GM19023 (cell line): ENCODE results near the gene SIDT1.
"Not testable (repeated sequence)": the region's sequence is repeated elsewhere in the genome, so short reads cannot be mapped to it uniquely, and the experiment has no call there.

Experiments
- ATAC-seq: cut with Tn5 transposase; IDR thresholded peaks from one replicate; pipeline ENCODE4 v1.9.1; 2021; ENCODE audit warnings: mild to moderate bottlenecking, moderate library complexity; ENCODE audit not compliant: unreplicated experiment

Gene SIDT1

DNA sequence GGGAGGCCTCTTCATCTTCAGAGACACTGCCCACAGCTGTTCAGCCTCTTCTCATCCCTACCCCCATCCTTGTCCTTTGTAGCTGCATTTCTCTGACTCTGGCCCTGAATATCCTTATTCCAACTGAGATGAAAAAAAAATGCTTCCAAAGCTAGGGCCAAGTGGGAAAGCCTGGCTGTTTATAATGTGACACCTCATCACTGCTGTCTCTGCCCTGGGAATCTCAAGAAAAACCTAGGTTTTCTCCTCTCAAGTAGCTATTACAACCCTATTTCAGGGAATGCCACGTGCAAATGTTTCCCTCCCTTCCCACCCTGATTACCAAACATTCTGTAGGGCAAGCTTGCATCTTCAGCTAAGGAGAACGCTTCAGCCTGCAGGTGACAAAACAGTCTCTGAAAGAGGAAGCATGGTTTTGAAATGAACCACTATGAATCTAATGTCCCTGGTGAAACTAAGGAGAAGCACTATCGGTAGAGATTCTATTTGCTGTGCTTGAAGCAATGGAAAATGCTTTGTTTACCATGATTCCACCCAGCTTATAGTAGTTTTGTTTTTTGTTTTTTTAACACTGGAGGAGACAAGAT, 98.7 kb downstream of the SIDT1 start:
- ATAC-seq, result no peak

DNA sequence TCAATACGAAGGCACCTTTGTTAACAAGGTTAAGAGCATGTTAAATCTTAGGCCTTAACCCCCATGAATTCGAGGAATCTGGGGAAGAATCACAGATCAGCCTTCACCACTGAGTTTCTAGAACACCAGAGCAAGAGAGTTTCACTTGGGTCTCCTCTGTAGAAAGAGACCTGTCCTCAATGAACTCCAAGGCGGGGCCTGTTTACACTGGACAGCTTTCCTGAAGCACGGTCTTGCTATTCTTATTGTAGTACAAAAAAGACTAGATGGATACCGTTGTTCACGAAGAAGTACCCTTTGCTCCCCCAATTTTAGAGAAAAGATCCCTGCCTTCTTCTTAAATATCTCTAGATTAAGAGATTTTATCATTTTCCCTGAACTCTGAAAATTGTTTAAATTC, 99.2 kb downstream of the SIDT1 start:
- ATAC-seq, result no peak

DNA sequence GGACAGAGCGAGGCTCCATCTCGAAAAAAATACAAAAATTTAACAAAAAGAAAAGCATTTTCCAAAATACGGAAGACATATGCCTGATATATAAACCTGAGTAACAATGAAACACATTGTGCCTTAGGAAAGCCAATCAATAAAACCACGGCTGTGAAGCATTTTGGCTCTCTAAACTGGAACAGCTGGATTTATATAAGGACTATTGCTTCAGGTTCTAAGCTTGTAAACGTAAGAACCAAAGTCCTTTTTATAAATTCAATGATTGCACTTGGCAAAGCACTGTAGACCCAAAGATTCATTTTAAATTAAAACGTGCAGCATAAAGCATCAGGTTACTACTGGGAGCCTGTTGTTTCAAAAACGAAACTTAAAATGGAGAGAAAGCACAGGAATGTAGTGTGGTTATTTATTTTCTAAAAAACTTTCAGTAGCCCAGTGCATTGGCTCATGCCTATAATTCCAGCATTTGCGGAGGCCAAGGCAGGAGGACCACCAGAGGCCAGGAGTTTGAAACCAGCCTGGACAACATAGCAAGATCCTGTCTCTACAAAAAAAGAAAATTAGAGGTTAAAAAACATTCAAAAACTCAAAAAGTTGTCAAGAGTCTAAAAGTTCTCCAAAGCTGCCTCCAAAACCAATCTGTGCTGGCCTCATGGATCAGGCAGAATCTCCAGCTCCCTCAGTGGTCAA, 102.6 kb downstream of the SIDT1 start:
- ATAC-seq, result no peak

DNA sequence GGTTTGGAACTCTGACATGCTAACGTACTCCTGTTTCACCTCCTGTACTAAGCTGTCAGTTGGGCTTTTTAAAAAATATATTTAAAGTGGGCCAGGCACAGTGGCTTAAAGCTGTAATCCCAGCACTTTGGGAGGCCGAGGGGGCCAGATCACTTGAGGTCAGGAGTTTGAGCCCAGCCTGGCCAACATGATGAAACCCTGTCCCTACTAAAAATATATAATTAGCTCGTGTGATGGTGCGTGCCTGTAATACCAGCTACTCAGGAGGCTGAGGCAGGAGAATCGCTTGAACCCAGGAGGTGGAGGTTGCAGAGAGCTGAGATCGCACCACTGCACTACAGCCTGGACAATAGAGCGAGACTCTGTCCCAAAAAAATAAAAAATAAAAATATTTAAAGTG, 103.7 kb downstream of the SIDT1 start:
- ATAC-seq, result not testable (repeated sequence)

DNA sequence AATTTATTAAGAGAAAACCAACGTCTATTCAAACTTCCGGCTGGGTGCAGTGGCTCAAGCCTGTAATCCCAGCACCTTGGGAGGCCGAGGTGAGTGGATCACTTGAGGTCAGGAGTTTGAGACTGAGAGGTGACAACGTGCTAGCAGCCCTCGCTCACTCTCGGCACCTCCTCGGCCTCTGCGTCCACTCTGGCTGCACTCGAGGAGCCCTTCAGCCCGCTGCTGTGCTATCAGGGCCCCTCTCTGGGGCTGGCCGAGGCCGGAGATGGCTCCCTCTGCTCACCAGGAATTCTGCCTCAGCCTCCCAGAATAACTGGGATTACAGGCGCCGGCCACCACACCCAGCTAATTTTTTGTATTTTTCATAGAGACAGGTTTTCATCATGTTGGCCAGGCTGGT, 105.4 kb downstream of the SIDT1 start:
- no peak for ATAC-seq

DNA sequence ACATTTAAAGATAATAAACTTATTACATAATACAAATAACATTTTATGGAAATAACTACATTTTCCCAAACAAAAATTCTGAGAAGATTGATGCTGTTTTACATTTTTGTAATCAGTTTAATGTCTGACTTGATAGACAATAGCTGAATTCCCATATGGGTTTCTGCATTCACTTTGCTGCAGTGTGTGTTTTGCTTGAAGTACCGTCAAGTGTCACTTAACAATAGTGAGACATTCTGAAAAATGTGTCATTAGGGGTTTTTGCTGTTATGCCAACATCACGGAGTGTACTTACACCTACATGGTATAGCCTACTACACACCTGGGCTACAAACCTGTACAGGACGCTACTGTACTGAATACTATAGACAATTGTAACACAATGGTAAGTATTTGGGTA, 106.6 kb downstream of the SIDT1 start:
- ATAC-seq, result no peak

DNA sequence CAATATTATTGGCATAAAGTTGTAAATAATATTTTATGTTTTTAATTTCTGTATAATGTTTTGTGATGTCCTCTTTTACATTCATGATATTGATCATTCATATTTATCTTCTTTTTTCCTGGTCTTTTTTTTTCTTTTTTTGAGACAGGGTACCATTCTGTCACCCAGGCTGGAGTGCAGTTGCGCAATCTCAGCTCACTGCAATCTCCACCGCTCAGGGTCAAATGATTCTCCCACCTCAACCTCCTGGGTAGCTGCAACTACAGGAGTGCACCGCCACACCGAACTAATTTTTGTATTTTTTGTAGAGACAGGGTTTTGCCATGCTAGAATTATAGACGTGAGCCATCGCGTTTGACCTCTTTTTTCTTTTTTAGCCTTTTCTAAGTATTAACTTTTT, 111.2 kb downstream of the SIDT1 start:
- ATAC-seq, result no peak

DNA sequence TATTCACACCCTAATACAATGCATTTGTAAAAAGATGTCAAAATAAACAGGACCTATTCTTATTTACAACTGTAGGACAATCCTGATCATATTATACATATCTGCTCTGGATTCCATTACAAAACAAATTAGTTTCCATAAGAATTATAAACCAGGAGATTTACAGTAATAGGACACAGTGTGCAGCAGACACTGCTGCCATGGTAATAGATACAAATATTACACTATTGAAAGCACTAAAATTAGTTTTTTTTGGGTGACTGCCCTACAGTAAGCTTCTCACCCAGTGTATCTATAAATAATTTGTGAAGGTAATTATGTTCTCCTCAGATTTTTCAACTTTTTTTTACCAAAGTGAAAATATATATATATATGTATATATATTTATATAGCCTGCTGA, 116.2 kb downstream of the SIDT1 start:
- ATAC-seq, result no peak

DNA sequence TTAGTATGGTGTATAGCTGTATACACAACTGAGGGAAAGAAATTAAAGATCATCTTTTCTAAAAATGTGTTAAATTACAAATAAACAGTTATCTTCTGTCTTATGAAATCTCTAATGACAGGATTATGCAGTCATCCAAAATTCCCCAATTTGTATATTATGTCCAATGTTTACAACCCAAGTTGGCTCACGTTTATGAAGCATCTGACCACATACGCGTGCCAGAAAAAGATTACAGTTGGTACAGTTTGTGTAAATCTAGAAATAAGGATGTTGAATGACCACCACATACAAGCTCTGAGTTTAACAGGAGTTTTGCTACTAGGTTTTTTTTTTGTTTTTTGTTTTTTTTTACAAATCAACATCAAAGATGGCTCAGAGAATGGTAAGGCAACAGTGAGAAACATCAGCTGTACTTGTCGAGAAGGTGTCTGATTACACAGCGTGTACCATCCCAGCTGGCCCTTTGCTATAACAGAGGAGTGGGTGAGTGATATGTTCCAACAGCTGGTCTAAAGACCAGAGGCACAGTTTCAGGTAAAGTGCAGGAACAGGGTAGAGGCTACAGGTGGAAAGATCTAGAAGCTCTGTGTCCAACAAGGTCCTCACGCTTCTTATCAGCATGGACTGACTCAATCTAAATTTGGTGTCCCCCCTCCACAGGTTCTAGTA, 117.0 kb downstream of the SIDT1 start:
- no peak for ATAC-seq

DNA sequence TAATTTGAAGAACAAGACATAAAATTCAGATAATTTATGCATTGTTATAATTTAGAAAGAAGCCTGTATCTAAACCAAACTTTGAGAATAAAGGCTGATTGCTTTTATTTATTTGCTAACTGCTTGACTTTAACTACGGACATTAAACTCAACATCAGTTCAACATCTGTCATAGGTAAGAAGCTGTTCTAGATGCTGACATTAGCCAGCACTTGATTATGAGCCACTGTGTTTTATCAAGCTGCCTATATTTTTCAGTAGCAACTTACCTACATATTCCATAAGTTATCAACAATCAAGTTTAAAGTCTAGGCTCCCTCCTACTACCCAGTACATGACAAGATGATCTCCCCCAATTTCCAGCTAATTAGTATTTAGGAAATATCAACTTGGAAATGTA, 122.0 kb downstream of the SIDT1 start:
- no peak for ATAC-seq

DNA sequence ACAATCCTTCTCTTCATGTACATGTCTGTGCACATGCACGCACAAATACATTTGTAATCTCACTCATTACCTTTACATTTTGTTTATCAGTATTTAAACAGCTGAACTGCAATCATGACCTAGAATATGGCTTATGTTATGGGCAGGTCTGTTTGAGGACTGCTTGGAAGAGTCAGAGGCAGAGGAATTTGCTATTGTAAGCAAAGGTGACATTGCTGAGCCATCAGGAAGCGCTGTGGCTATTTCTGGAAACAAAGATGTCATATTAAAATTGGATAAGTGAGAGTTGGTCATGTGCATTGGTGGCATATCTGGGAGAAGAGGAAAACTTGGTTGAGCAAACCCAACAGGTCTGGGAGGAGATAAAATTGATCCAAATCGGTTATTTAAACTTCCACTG, 122.5 kb downstream of the SIDT1 start:
- no peak for ATAC-seq

DNA sequence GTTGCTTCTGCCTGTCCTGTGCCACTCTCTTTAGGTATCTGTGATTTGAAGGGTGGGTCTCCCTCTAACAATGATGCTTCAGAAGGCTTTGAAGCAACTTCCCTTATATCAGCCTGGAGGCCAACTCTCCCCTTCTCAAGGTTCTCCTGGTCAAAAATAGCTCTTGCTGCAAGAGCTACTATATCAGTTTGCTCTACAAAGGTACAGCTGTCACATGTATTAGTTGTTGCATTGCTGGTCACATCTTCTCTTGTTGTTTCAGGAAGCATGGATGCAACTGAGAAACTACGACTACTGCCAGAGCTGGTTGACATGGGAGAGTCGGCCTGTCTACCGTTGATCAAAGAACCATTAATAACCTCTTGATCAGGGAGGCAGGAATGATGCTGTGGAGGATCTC, 125.8 kb downstream of the SIDT1 start:
- ATAC-seq, result no peak

DNA sequence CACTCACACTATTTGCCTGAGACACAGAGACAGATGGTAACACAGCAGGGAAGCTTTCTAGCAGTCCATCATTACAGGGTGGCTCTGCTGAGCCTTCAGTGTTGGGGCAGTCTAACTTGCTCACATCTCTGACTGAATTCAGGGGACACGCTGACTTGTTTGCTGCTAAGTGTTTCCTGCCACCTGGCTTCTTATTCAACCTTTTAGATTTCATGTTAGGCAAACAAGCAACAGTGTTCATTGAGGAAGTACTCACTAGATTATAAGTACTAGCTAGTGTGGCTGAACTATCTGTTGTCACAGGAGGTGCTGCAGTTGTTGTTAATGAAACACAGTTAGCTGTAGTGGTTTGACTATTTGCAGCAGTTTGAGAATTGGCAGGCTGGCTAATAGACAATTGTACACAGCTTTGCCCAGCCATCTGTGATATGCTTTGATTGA, 126.8 kb downstream of the SIDT1 start:
- no peak for ATAC-seq

DNA sequence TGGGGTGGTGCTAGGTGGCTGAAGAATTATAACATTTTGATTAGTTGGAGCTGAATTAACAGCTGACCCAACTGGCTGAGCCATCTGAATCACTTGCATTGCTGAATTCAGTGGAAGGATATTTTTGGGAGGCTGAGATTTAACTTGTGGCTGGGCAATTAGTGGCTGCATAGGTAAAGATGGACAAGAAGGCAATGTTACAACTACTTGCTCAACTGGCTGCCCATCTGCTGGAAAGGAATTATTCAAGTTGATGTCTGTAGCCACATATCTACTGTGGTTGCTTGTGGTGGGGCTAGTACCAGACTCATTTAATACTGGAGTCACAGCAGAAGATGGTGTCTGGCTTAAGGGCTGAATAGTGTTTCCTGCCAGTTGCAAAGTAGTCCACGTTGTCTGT, 127.6 kb downstream of the SIDT1 start:
- no peak for ATAC-seq

DNA sequence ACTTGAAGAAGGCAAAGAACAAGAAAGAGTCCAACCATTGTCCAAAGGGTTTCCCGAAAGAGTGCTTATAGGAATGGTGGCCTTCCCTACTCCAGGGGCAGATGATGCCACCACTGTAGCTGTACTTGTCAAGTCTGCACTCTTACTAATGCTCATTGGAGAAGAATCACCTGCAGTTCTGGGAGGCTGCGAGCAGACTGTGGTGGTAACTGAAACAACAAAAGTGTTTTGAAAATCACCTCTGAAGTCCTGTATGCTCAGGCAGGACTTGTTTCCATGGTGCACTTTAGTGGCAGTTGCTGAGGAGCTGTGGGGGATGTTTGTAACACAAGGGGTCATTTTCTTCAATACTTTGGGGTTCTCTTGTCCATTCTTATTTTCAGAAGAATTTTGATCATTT, 128.1 kb downstream of the SIDT1 start:
- ATAC-seq, result no peak

DNA sequence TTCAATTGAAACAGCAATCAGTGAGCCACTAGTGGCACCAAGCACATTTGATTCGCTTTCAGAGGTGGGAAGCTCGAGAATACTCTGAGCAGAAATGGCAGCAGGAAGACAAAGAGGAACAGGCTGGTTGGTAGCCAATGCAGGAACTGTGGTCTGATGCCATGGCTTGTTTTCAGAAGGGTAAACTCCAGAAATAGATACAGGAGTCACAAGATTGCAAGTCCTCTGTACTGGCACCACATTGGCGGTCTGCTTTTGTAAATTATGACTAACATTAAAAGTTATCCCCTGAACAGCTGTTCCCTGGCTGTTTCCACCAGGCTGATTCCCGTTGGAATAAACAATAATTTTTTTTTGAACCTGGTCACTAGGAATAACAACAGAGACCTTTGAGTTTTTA, 128.5 kb downstream of the SIDT1 start:
- ATAC-seq, result no peak

DNA sequence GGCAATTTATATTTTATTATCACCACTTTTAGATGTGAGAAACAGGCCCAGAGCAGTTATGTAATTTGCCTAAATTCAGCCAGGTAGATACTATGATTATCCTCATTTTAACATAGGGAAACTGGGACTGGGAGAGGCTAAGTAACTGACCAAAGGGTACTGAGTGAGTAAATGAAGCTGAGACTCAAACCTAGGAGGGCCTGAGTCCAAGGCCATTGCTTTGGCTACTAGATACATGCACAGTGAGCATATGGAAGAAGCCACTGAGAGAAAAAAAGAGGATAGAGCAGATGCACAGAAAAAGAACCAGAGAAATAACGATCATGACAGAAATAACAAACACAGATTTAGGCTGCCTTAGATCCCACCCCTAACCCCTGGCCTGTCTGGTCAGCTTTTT, 130.5 kb downstream of the SIDT1 start:
- no peak for ATAC-seq

DNA sequence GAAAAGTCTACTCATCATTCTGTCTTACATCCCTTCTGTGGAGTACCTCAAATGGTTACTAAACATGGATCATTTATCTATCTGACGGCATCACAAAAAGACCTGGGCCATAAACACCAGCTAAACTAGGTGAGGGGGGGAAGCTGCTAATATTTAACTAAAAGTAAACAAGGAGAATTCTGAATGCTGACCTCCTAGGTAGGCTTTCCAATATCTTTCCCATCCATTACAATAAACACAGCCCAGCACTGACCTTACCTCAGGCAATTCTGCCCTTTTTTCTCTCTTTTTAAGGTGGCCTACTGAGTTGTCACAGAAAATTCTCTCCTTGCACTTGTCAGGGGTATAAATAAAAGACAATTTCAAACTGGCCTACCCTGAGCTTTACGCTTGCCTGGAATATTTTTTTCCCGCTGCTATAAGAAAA, 131.0 kb downstream of the SIDT1 start:
- no peak for ATAC-seq

DNA sequence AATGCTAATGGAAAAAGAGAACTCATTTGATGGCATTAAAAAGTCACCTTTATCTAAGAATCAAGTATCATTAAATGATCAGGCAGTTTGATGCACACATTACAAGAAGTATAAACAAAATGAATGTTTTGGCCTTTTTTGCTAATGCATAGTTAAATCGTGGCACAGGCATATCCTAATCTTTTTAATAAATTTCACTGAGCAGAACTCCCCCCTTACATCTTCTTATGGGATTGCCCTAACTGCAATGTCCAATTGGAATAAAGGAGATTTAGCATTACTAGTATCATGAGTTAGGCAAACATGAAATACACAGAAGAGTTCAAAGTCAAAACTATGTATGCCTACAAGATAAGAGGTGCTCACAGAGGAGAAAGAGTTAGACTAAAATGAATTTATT, 131.4 kb downstream of the SIDT1 start:
- no peak for ATAC-seq

DNA sequence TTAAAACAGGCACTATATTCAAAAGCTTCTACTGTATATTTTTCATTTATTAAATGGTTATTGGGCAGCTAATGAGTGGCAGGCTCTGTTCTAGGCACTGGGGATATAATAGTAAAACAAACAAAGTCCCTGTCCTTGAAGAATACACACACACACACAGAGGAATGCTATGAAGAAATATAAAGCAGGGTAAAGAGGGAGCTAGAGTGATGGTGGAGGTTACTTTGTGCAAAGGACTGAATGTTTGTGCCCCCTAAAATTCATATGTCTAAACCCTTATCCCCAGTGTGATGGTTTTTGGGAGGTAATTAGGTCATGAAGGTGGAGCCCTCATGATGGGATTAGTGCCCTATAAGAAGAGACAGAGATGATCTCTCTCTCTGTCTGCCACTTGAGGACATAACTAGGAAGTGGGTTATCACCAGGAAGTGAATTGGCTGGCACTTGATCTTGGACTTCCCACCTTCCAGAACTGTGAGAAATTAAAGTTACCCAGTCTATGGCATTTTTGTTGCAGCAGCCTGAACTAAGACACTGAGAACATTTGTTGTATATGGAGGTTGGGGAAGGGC, 132.3 kb downstream of the SIDT1 start:
- no peak for ATAC-seq

DNA sequence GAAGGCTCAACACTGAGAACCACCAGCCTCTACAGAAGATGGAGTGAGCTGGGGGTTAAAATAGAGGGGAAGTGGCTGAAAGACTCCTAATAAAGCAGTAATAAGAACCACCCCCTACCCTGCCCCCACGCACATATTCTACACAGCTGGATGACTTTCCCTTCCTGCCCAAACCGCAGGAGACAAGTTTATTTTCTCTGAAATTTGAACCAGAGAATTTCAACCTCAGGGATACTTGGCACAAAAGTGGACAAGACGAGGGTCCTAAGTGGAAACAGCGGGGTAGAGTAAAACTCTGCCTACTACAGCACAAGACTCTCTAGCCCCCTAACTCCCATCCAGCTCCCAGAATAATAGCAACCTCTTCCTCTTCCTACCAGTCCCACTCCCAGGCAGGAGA, 135.7 kb downstream of the SIDT1 start:
- ATAC-seq, result no peak

DNA sequence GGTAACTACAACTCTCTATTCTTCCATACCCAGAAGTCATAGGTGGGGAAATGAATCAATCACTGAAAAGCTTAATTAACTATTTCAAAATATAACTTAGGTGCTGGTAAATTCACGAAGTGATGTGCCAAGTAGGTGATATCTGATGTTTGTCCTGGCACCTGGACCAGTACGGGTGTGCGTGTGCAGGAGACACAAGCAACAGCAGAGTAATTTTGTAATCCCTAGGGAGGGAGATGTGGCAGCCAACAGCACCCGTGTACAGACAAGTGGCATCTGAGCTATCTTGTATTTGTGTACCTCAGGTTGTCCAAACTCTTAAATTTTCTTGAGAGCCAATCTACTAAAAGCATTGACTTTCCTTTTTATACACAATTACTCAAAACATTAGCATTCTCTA, 141.2 kb downstream of the SIDT1 start:
- ATAC-seq, result no peak
